Epithelial cell of esophagus (primary cell): ENCODE results near the gene LGMN.
"Not testable (repeated sequence)": the region's sequence is repeated elsewhere in the genome, so short reads cannot be mapped to it uniquely, and the experiment has no call there.

Experiments
- DNase-seq: peaks from one replicate; pipeline ENCODE4 v3.0.0; 2010; ENCODE audit warnings: low read depth
- H3K4me3 ChIP-seq: 2 replicates; pipeline ENCODE4 v1.5.1; 2011; ENCODE audit warnings: mild to moderate bottlenecking, low read length, control low read depth
- CTCF ChIP-seq: IDR thresholded peaks from 2 replicates; pipeline ENCODE4 v1.5.1; 2011; ENCODE audit warnings: low read depth, mild to moderate bottlenecking, low read length, control low read depth, inconsistent platforms; ENCODE audit not compliant: insufficient read depth; ENCODE audit errors: missing control alignments

The LGMN gene

GRCh38 chr14:92787554-92787953 is 39.1 kb upstream of the LGMN start:
- no peak for DNase-seq
- TF ChIP-seq CTCF = no peak
- no peak overlapping the region for H3K4me3 ChIP-seq

- TF ChIP-seq CTCF = no peak
- no peak for DNase-seq
- H3K4me3 ChIP-seq = no peak overlapping the region
These were observed 38.0 kb upstream of the LGMN start for GRCh38 chr14:92786427-92786756.

- TF ChIP-seq CTCF = no peak
- DNase-seq = peak; percentile 85
- H3K4me3 ChIP-seq = no peak overlapping the region
These were observed 37.4 kb upstream of the LGMN start for GRCh38 chr14:92785667-92786426.

GRCh38 chr14:92783813-92784431 is 35.5 kb upstream of the LGMN start:
- no peak overlapping the region for H3K4me3 ChIP-seq
- peak; percentile 54 for TF ChIP-seq CTCF
- peak; percentile 66 for DNase-seq

- no peak for TF ChIP-seq CTCF
- H3K4me3 ChIP-seq = no peak overlapping the region
- DNase-seq = no peak
These were observed 32.9 kb upstream of the LGMN start for GRCh38 chr14:92781350-92781749.

- no peak for DNase-seq
- no peak overlapping the region for H3K4me3 ChIP-seq
- no peak for TF ChIP-seq CTCF
These were observed 32.2 kb upstream of the LGMN start for GRCh38 chr14:92780444-92781232.

- peak; percentile 24 for DNase-seq
- not testable (repeated sequence) for H3K4me3 ChIP-seq
These were observed 30.6 kb upstream of the LGMN start for GRCh38 chr14:92778868-92779565.

GRCh38 chr14:92775292-92775691 is 26.9 kb upstream of the LGMN start:
- DNase-seq, H3K4me3 ChIP-seq: not testable (repeated sequence)
